IPS-11a (cell line): Measurements from ENCODE around the gene EIF6.
"Not testable (repeated sequence)": the region's sequence is repeated elsewhere in the genome, so short reads cannot be mapped to it uniquely, and the experiment has no call there.

ENCODE experiments used
- H3K4me3 ChIP-seq: one replicate; pipeline ENCODE4 v1.5.1; 2013; ENCODE audit warnings: low read depth, low read length, control low read depth

EIF6 gene

DNA sequence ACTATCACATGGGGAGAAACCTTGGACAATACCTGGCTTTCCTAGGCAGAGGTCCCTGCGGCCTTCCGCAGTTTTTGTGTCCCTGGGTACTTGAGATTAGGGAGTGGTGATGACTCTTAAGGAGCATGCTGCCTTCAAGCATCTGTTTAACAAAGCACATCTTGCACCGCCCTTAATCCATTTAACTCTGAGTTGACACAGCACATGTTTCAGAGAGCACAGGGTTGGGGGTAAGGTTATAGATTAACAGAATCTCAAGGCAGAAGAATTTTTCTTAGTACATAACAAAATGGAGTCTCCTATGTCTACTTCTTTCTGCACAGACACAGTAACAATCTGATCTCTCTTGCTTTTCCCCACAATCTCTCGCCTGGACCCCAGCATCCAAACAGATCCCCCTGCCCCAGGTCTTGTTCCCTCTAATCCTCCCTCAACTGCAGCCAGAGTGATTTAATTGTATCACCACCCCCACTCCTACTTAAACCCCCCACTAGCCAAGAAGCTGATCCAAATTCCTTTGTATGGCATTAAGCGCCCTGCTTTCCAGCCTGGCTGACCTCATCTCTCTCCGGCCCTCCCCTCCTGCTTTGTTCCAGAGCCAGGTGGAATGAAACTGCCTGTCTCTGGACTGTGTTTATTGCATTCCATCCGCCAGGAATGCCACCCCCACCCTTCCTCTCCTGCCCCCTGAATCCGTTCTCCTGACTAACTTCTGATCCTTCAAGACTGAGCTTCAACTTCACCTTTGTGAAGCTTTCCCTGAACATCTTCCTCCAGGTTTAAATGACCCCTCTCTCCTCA, 21.6 kb downstream of the EIF6 start:
- H3K4me3 ChIP-seq: not testable (repeated sequence)

DNA sequence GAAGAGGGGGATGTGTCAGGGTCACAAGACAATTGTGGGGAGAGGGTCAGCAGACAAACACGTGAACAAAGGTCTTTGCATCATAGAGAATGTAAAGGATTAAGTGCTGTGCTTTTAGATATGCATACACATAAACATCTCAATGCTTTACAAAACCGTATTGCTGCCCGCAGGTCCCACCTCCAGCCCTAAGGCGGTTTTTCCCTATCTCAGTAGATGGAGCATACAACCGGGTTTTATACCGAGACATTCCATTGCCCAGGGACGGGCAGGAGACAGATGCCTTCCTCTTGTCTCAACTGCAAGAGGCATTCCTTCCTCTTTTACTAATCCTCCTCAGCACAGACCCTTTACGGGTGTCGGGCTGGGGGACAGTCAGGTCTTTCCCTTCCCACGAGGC, 22.3 kb downstream of the EIF6 start:
- H3K4me3 ChIP-seq: not testable (repeated sequence)

DNA sequence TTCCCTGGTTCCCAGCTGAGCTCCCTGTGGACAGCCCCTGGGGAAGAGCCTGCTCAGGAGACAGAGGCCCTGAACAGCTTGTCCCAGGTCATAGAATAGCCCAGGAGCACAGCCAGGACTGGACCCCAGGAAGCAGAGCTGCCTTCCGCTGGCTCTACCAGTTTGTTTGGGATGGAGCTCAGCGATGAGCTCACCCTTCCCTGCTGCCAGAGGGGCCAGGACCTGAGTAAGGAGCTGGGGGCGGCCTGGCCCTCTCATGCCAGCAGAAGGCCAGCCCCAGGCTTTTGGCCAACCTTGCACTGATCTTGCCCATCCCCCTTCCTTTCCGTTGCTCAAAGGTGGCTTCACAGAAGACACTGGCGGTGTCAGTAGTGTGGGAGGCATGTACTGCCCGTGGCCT, 24.1 kb downstream of the EIF6 start:
- no peak overlapping the region for H3K4me3 ChIP-seq

DNA sequence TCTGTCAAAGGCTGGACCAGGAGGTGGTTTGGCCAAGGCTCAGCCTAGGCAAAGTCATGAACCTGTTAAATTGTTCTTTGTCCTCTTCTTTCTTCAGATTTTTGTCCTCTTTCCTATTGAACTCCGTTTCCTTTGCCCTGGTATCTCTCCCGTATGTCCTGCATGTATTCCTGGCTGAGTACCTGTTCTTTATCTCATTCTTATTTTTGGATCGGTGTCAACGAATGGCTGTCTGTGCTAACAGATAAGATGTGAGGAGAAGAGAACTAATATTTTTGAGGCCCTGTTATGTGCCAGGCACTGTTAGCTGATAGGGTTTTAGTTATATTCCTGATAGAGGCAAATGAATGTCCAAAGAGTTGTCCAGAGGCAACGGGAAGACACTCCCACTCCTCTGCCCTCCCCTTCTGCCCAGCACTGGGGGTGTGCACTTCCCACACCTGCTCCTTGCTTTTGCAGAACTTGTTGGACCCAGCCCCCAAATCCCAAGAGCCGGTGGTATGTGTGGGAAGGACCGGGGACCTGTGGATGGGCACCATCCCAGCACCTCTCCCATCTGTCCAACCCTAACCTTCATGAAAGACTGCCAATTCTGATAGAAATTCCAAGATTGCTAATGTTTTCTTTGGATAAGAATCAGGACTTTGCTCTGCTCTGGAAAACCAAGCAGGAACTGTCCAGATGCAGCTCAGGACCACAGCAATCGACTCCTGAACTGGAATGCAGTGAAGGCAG, 27.2 kb downstream of the EIF6 start:
- no peak overlapping the region for H3K4me3 ChIP-seq

- H3K4me3 ChIP-seq: no peak overlapping the region
Measured at GRCh38 chr20:35254448-35254999, 30.0 kb downstream of the EIF6 start.

DNA sequence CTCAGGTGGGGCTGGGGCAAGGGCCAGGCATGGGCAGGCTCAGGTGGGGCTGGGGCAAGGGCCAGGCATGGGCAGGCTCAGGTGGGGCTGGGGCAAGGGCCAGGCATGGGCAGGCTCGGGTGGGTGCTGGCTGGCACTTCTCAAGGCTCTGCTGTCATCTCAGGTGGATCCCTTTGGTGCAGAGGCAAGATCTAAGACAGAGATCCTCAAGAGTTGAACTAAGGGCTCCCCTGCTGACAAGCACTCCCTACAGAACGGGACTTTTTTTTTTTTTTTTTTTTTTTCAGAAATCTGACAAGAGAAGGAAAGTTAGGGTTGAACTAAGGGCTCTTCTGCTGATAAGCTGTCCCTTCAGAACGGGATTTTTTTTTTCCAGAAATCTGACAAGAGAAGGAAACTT, 31.6 kb downstream of the EIF6 start:
- H3K4me3 ChIP-seq: no peak overlapping the region

DNA sequence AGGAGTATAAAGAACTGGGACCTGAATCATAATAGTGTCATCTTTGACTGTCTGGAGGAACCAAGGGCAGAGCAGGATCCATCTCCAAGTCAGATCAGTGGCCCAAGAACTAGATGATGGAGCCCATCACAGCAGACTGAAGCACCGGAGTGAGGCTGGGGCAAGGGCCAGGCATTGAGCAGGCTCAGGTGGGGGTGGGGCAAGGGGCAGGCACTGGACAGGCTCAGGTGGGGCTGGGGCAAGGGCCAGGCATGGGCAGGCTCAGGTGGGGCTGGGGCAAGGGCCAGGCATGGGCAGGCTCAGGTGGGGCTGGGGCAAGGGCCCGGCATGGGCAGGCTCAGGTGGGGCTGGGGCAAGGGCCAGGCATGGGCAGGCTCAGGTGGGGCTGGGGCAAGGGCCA, 32.0 kb downstream of the EIF6 start:
- H3K4me3 ChIP-seq: not testable (repeated sequence)

DNA sequence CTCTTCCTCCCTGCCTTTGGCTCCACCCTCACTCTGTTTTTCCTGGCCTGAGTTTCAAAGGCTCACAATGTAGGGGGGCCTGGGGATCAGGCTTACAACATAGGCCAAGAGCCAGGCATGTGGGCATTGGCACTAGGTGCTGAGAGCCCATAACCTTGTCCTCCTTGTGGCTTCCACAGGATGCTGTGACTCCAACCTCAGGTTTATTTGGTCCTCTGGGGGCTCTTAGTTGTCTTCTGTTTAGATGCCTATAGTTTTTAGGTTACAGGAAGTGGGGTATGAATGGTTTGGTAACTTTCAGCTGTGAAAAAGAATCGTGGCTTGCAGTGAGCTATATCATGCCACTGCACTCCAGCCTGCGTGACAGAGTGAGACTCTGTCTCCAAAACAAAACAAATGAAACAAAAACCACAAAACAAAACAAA, 32.5 kb downstream of the EIF6 start:
- no peak overlapping the region for H3K4me3 ChIP-seq

GRCh38 chr20:35251613-35251940, 33.0 kb downstream of the EIF6 start:
- H3K4me3 ChIP-seq: no peak overlapping the region

DNA sequence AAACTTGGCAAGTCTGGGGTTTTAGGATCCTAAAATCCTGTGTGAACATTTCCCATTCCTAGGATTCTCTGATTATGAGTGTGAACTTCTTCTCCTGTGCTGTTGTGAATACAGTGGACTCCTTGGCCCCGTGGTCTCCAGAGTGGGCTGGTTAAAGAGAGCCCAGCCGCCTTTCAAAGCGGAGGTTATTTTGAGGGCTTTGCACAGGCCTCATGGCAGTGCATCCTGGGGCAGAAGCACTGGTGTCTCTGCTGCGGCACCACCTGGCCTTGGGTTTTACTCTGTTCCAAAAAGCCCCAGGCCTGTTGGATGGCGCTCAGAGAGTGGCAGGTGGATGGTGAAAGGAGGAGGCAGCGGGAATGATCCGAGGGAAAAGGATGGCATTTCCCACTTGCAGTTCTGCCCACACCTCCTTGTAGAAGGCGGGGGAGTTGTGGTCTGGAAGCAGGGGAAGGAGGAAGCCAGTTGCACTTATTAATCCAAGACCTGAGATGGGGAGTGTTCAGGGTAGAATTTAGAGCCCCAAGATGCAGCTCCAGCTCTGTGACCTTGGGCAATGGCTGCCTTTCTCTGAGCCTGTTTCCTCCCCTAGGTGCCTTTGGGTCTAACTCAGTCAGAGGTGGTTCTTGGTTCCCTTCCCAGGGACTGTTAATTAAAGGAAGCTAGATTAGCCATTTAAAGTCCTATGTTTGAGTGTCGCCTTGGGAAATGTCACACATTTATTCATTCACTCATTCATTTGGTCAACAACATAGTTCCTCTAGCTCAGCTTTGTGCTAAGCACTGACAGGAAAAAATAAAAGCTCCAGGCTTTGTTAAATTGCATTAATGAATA, 35.7 kb downstream of the EIF6 start:
- H3K4me3 ChIP-seq: no peak overlapping the region

- H3K4me3 ChIP-seq: no peak overlapping the region
Measured at GRCh38 chr20:35246723-35247122, 37.8 kb downstream of the EIF6 start.

- H3K4me3 ChIP-seq: no peak overlapping the region
Measured at GRCh38 chr20:35243986-35244385, 40.6 kb downstream of the EIF6 start.

- no peak overlapping the region for H3K4me3 ChIP-seq
Measured at GRCh38 chr20:35243317-35243716, 41.3 kb downstream of the EIF6 start.

- H3K4me3 ChIP-seq: no peak overlapping the region
Measured at GRCh38 chr20:35240811-35241293, 43.7 kb downstream of the EIF6 start.

DNA sequence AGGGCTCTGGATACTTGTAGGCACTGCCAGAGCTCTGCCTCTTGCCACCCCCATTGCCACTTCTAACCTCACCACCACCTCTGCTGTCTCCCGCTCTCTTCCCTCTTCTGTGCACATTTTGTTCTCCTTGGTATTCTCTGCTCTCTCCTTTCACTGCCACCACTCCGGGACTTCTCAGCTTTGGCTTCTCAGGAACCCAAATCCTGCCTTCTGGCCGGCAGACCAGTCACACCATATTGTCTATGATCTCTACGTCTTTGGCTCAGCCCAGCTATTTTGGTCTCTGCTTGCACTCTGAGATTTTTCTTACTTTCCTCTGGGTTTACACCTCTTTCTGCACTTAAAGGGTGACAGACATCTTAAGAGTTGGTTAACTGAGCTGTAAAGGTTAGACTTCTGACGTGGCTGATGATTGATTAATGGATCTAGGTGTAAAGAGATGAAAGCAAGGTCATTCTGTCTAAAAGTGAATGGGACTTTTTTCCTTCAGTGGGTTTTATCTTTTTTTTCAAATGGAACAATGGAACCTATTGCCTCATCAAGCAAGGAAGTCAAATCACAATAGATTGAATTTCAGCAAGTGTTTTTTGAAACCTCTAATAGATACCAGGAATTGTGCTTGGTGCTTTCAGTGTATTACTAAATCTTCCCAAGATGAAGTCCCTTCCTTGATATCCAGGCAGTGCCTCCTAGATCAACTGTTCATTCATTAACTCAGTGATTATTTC, 44.3 kb downstream of the EIF6 start:
- H3K4me3 ChIP-seq: no peak overlapping the region

DNA sequence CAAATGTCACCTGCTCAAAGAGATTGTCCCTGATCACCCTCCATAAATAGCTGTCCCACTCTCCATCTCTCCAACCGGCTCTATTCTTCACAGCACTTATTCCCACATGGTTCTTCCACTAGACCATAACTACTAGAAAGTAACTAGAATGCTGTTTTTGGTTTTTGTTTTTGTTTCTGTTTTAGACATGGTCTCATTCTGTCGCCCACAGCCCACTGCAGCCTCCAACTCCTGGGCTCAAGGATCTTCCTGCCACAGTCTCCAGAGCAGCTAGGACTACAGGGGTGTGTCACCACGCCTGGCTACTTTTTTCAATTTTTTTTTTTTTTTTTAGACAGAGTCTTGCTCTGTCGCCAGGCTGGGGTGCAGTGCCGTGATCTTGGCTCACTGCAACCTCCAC, 45.8 kb downstream of the EIF6 start:
- no peak overlapping the region for H3K4me3 ChIP-seq

DNA sequence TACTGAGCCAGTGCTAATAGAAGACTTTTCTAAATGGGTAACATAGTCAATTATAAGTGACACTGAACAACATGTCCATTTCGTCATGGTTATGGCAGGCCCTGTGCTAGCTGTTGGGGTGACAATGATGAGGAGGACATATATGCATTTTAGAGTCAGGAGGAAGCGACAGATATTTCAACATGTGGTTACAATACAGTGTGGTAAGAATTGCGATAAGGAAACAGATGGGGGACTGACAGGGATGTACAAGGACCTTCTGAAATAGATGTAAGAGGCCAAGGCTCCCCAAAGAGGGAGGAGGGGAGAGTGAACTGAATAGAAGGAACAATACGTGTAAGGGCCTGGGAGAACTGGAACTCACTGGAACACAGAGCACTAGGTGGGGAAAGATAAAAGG, 46.4 kb downstream of the EIF6 start:
- no peak overlapping the region for H3K4me3 ChIP-seq

GRCh38 chr20:35237486-35237885, 47.1 kb downstream of the EIF6 start:
- no peak overlapping the region for H3K4me3 ChIP-seq

DNA sequence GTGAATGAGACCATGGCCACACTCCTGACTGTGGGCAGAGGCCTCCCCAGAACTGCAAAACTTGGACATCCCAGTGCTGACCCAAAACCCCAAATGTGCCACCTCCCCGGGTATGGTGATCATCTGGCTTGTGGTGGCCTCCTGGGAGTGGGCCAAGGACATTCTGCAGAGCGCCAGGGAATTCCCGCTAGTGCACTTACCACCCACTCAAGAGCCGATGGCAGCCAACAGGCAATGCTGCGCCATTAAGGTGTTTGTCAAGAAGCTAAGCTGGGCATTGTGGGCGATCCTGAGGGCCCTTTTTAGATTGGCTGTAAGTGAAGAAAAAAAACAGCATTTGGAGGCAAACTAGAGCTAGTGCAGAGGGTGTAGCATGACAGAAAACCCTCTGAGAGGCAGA, 48.7 kb downstream of the EIF6 start:
- no peak overlapping the region for H3K4me3 ChIP-seq

- no peak overlapping the region for H3K4me3 ChIP-seq
Measured at GRCh38 chr20:35232575-35232974, 52.0 kb downstream of the EIF6 start.
